SK-N-SH (cell line): ENCODE measurements around the gene CHD9. TPM values are rescaled to one million over a fixed set of nuclear protein-coding genes. Genes with fewer than 3 reads are reported as not detected.

ENCODE experiments used
- CTCF ChIA-PET: fragments of 300-600, 350-600 bp; formaldehyde crosslinking; extraction: SDS; loops from one replicate; lab custom pipeline; 2021; lab: Yijun Ruan, JAX
- POLR2A ChIA-PET: fragments of 350-600 bp; sonication (Branson Sonifier 250); formaldehyde crosslinking; extraction: SDS; loops from one replicate; lab custom pipeline; 2020; ENCODE audit warnings: antibody characterized with exemption, inconsistent platforms; lab: Yijun Ruan, JAX
- DNase-seq: peaks from one replicate; pipeline ENCODE4 v3.0.0; 2012
- H2AFZ ChIP-seq: fragments of 200-600 bp; sonication (generic); 2 replicates; pipeline ENCODE4 v1.8.1; 2016; ENCODE audit warnings: antibody characterized with exemption, mild to moderate bottlenecking, low read depth
- H3F3A ChIP-seq: fragments of 200-600 bp; sonication (generic); replicated peaks from 2 replicates; pipeline ENCODE3; 2016; ENCODE audit warnings: antibody characterized with exemption, mild to moderate bottlenecking; ENCODE audit not compliant: insufficient read depth
- H3K27ac ChIP-seq, 2 experiments: fragments of 200-500 bp in 1 of 2; fragments of 200-600 bp in 1 of 2; sonication (Bioruptor generic) in 1 of 2; sonication (generic), shearing (Covaris generic) in 1 of 2; 2 replicates each; pipeline versions ENCODE4 v1.5.1 to v1.6.1; 2014 to 2016; ENCODE audit warnings: low read depth in 2 of 2, inconsistent platforms in 1 of 2, low read length in 1 of 2, mild to moderate bottlenecking in 1 of 2, mixed read lengths in 1 of 2
- H3K27me3 ChIP-seq: fragments of 200-600 bp; sonication (generic), shearing (Covaris generic); 2 replicates; pipeline ENCODE4 v1.6.1; 2016; ENCODE audit warnings: mixed run types; ENCODE audit not compliant: insufficient read depth
- H3K36me3 ChIP-seq, 2 experiments: fragments of 200-500 bp in 1 of 2; fragments of 200-600 bp in 1 of 2; sonication (Bioruptor generic) in 1 of 2; sonication (generic) in 1 of 2; replicated peaks in 1 of 2; 2 replicates each; pipeline versions ENCODE3 to v1.5.1; 2014 to 2016; ENCODE audit warnings: low read length in 1 of 2, mild to moderate bottlenecking in 1 of 2; ENCODE audit not compliant: insufficient read depth in 2 of 2, control insufficient read depth in 1 of 2
- H3K4me1 ChIP-seq, 2 experiments: fragments of 200-500 bp in 1 of 2; fragments of 200-600 bp in 1 of 2; sonication (Bioruptor generic) in 1 of 2; sonication (generic), shearing (Covaris generic) in 1 of 2; 2 replicates each; pipeline versions ENCODE4 v1.5.1 to v1.6.1; 2014 to 2016; ENCODE audit warnings: low read depth in 1 of 2, low read length in 1 of 2, mixed run types in 1 of 2; ENCODE audit not compliant: insufficient read depth in 2 of 2, control insufficient read depth in 1 of 2
- H3K4me2 ChIP-seq: fragments of 200-600 bp; sonication (generic), shearing (Covaris generic); 2 replicates; pipeline ENCODE4 v1.6.1; 2017; ENCODE audit warnings: mixed run types
- H3K4me3 ChIP-seq, 2 experiments: fragments of 200-500 bp in 1 of 2; fragments of 200-600 bp in 1 of 2; sonication (Bioruptor generic) in 1 of 2; sonication (generic), shearing (Covaris generic) in 1 of 2; 2 replicates each; pipeline versions ENCODE4 v1.5.1 to v1.8.1; 2014 to 2016; ENCODE audit warnings: low read depth in 2 of 2, inconsistent platforms in 1 of 2, low read length in 1 of 2, mild to moderate bottlenecking in 1 of 2, mixed read lengths in 1 of 2, moderate library complexity in 1 of 2
- H3K79me2 ChIP-seq: fragments of 200-600 bp; sonication (generic); 2 replicates; pipeline ENCODE4 v1.8.1; 2017; ENCODE audit warnings: mild to moderate bottlenecking; ENCODE audit not compliant: insufficient read depth
- H3K9ac ChIP-seq: fragments of 200-600 bp; sonication (generic); 2 replicates; pipeline ENCODE4 v1.6.1; 2017; ENCODE audit warnings: mixed run types
- H3K9me2 ChIP-seq: fragments of 200-600 bp; sonication (generic); 2 replicates; pipeline ENCODE4 v1.6.1; 2017; ENCODE audit warnings: mixed run types
- H3K9me3 ChIP-seq: fragments of 200-600 bp; sonication (generic); 2 replicates; pipeline ENCODE4 v1.6.1; 2017; ENCODE audit warnings: mixed run types, mild to moderate bottlenecking, moderate library complexity
- H4K20me1 ChIP-seq: fragments of 200-600 bp; sonication (generic); 2 replicates; pipeline ENCODE4 v1.6.1; 2017; ENCODE audit warnings: mild to moderate bottlenecking, mixed run types; ENCODE audit not compliant: insufficient read depth
- CHD2 ChIP-seq: fragments of 150-350 bp; IDR thresholded peaks from 2 replicates; pipeline ENCODE4 v1.6.1; 2018; ENCODE audit warnings: low read length; ENCODE audit not compliant: partially characterized antibody
- ELF1 ChIP-seq: IDR thresholded peaks from 2 replicates; pipeline ENCODE4 v1.4.0; 2012
- FOXM1 ChIP-seq: IDR thresholded peaks from 2 replicates; pipeline ENCODE4 v1.4.0; 2012; ENCODE audit warnings: low read depth, mild to moderate bottlenecking
- GABPA ChIP-seq: IDR thresholded peaks from 2 replicates; pipeline ENCODE4 v1.4.0; 2012; ENCODE audit warnings: low read depth, mild to moderate bottlenecking
- GATA2 ChIP-seq: sonication (generic); formaldehyde crosslinking; IDR thresholded peaks from 2 replicates; pipeline ENCODE4 v1.5.0; 2020; ENCODE audit warnings: mild to moderate bottlenecking, missing genetic modification reagents
- JUND ChIP-seq: IDR thresholded peaks from 2 replicates; pipeline ENCODE4 v1.4.0; 2012
- MEF2A ChIP-seq: IDR thresholded peaks from 2 replicates; pipeline ENCODE4 v1.4.0; 2012; ENCODE audit warnings: low read depth, borderline replicate concordance
- NFIC ChIP-seq: IDR thresholded peaks from 2 replicates; pipeline ENCODE4 v1.4.0; 2012; ENCODE audit warnings: borderline replicate concordance
- PBX3 ChIP-seq: IDR thresholded peaks from 2 replicates; pipeline ENCODE4; 2012
- RAD21 ChIP-seq: IDR thresholded peaks from 2 replicates; pipeline ENCODE4 v1.6.1; 2012; ENCODE audit warnings: mild to moderate bottlenecking, low read length
- RCOR1 ChIP-seq: fragments of 150-350 bp; IDR thresholded peaks from 2 replicates; pipeline ENCODE4 v1.6.1; 2017; ENCODE audit warnings: antibody characterized with exemption, low read length
- SIN3A ChIP-seq: IDR thresholded peaks from 2 replicates; pipeline ENCODE4 v1.6.1; 2012; ENCODE audit warnings: low read depth, mild to moderate bottlenecking, low read length, moderate library complexity, borderline replicate concordance
- SMC3 ChIP-seq: IDR thresholded peaks from 2 replicates; pipeline ENCODE4 v1.6.1; 2012; ENCODE audit warnings: low read depth, low read length, improper control_type of control experiment
- TAF1 ChIP-seq: IDR thresholded peaks from 2 replicates; pipeline ENCODE4 v1.6.1; 2012; ENCODE audit warnings: low read depth, mild to moderate bottlenecking, low read length, moderate library complexity, borderline replicate concordance
- TCF12 ChIP-seq: IDR thresholded peaks from 2 replicates; pipeline ENCODE4 v1.4.0; 2012
- TEAD4 ChIP-seq: IDR thresholded peaks from 2 replicates; pipeline ENCODE4 v1.4.0; 2012; ENCODE audit warnings: mild to moderate bottlenecking, borderline replicate concordance; ENCODE audit not compliant: insufficient read depth
- USF2 ChIP-seq: fragments of 150-350 bp; IDR thresholded peaks from 2 replicates; pipeline ENCODE4 v1.6.1; 2017; ENCODE audit warnings: antibody characterized with exemption, low read length, low read depth, borderline replicate concordance
- YY1 ChIP-seq: IDR thresholded peaks from 2 replicates; pipeline ENCODE4 v1.4.0; 2012; ENCODE audit warnings: low read depth, mild to moderate bottlenecking
- ZBTB33 ChIP-seq: IDR thresholded peaks from 2 replicates; pipeline ENCODE4 v1.4.0; 2012; ENCODE audit warnings: low read depth, borderline replicate concordance
- WGBS: methylation state at CpG from one replicate; pipeline ENCODE4 v1.1.6; 2017; ENCODE audit warnings: low lambda C conversion rate; 5-methylcytosine and 5-hydroxymethylcytosine counted together
- polyA plus RNA-seq, 3 experiments: library from polyadenylated mRNA; depleted of rRNA; stranded (reverse); fragments of >200 nt; gene quantifications; 2 replicates each; pipeline ENCODE4 v1.2.3, GENCODE V29; 2012
- TF ChIP-seq, protein P1 (sequence below): IDR thresholded peaks from 2 replicates; pipeline ENCODE4 v1.6.1; 2012; ENCODE audit warnings: mild to moderate bottlenecking, low read depth, low read length, moderate library complexity

CHD9 gene
- polyA plus RNA-seq, 1 of the 3 experiments (the other 2 are of a cell fraction): 6.2 TPM

GRCh38 chr16:53232826-53233529 is 178.2 kb downstream of the CHD9 start:
- TF ChIP-seq TCF12: no peak
- TF ChIP-seq GATA2: no peak
- TF ChIP-seq CHD2: no peak
- TF ChIP-seq NFIC: no peak
- no peak for TF ChIP-seq JUND
- TF ChIP-seq USF2: no peak
- TF ChIP-seq, protein P1, sequence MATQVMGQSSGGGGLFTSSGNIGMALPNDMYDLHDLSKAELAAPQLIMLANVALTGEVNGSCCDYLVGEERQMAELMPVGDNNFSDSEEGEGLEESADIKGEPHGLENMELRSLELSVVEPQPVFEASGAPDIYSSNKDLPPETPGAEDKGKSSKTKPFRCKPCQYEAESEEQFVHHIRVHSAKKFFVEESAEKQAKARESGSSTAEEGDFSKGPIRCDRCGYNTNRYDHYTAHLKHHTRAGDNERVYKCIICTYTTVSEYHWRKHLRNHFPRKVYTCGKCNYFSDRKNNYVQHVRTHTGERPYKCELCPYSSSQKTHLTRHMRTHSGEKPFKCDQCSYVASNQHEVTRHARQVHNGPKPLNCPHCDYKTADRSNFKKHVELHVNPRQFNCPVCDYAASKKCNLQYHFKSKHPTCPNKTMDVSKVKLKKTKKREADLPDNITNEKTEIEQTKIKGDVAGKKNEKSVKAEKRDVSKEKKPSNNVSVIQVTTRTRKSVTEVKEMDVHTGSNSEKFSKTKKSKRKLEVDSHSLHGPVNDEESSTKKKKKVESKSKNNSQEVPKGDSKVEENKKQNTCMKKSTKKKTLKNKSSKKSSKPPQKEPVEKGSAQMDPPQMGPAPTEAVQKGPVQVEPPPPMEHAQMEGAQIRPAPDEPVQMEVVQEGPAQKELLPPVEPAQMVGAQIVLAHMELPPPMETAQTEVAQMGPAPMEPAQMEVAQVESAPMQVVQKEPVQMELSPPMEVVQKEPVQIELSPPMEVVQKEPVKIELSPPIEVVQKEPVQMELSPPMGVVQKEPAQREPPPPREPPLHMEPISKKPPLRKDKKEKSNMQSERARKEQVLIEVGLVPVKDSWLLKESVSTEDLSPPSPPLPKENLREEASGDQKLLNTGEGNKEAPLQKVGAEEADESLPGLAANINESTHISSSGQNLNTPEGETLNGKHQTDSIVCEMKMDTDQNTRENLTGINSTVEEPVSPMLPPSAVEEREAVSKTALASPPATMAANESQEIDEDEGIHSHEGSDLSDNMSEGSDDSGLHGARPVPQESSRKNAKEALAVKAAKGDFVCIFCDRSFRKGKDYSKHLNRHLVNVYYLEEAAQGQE: no peak
- TF ChIP-seq TEAD4: no peak
- no peak for TF ChIP-seq TAF1
- TF ChIP-seq FOXM1: no peak
- no peak for TF ChIP-seq RAD21
- no peak for TF ChIP-seq RCOR1
- TF ChIP-seq SIN3A: no peak
- TF ChIP-seq ELF1: no peak
- no peak for TF ChIP-seq ZBTB33
- no peak for TF ChIP-seq GABPA
- no peak for TF ChIP-seq PBX3
- TF ChIP-seq MEF2A: no peak
- no peak for TF ChIP-seq YY1
- TF ChIP-seq SMC3: no peak
- ChIA-PET CTCF (interaction anchor here (1.0 to 1.6 kb wide), 5 partner anchors 8 to 74 kb away, joined by 3 to 4 read pairs (median 4); no protein-coding TSS in a partner anchor), POLR2A (no interaction called here)
- Histone ChIP-seq H3K79me2 (peaks cover 6% of the 10 kb centered on the region), H3K4me2 (no peak overlapping the region), H3K27ac (no peak overlapping the region), H3K4me3 (no peak overlapping the region), H3F3A (peaks cover 15% of the 10 kb centered on the region), H3K36me3 (peaks cover 97 to 99% of the 10 kb centered on the region in 2 experiments), H3K9me3 (no peaks in the 10 kb centered on the region), H4K20me1 (no peaks in the 10 kb centered on the region), H3K4me1 (no peaks in the 10 kb centered on the region; a peak in 1 of 4 replicates), H3K9me2 (no peaks in the 10 kb centered on the region), H2AFZ (no peak overlapping the region), H3K9ac (no peak overlapping the region), H3K27me3 (no peaks in the 10 kb centered on the region)
- DNase-seq: no peak
- WGBS: 83% methylated on average over 3 of the region's 3 CpGs
